ENCODE data around the gene SPRR5. TPM values are rescaled to one million over a fixed set of nuclear protein-coding genes. Genes with fewer than 3 reads are reported as not detected.

SPRR5 gene
- total RNA-seq, 1 experiment from 2014 or later: not detected

DNA sequence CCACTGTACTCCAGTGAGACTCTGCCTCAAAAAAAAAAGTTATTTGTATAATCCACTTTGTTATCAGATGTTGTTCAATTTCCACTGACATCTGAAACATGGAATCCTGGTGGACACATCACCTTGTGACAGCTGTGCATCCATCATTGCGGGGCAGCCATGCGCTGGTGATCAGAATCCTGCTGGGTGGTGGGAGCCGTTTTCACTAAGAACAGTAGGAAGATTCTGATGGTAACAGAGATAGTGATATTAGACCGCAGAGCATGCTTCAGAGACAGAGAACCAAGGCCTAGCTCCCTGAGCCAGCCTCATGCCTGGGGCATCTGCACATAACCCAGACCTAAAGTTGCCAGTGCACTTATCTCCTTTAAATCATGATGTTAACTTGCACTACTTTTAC lies 51.5 kb downstream of the SPRR5 start:
- H3K9ac ChIP-seq (ENCODE audit: low read length): no peak overlapping the region
- peaks cover 8% of the 10 kb centered on the region for H3K4me1 ChIP-seq (ENCODE audit: low read length)
- no peak overlapping the region for H2AFZ ChIP-seq (ENCODE audit: low read length)
- H3K27ac ChIP-seq (ENCODE audit: low read length): no peak overlapping the region
- no peaks in the 10 kb centered on the region for H3K36me3 ChIP-seq (ENCODE audit: insufficient read depth, low read length)
- H3K79me2 ChIP-seq (ENCODE audit: low read length): no peaks in the 10 kb centered on the region
- H3K4me2 ChIP-seq (ENCODE audit: low read depth, low read length, poor library complexity, severe bottlenecking): no peak overlapping the region
- H4K20me1 ChIP-seq (ENCODE audit: insufficient read depth, low read depth, low read length): no peaks in the 10 kb centered on the region
- DNase-seq: no peak
- no peak overlapping the region for H3K4me3 ChIP-seq (ENCODE audit: low read length)
- no peaks in the 10 kb centered on the region for H3K27me3 ChIP-seq (ENCODE audit: low read length)
- no peaks in the 10 kb centered on the region for H3K9me3 ChIP-seq (ENCODE audit: low read length)
- H3K9me2 ChIP-seq (replicated peaks; ENCODE audit: insufficient read depth, low read length): no peaks in the 10 kb centered on the region

Small RNA genes within 50 kb of the gene (small RNA-seq; reads per million reads assigned to genes)
- gene SPRR1A: not detected

Other genes starting within 250 kb of the SPRR5 start
- not detected in 2 replicates for gene LCE2A, start 248.9 kb upstream of the SPRR5 start, total RNA-seq (2014; rRNA removed; shearing (Covaris generic); ENCODE audit: low replicate concordance)
- gene LCE4A, start 239.0 kb upstream of the SPRR5 start, total RNA-seq (2014; rRNA removed; shearing (Covaris generic); ENCODE audit: low replicate concordance): not detected in 2 replicates
- gene KPRP, start 189.2 kb upstream of the SPRR5 start, total RNA-seq (2014; rRNA removed; shearing (Covaris generic); ENCODE audit: low replicate concordance): not detected in 2 replicates
- not detected in 2 replicates for gene LCE1F, start 172.1 kb upstream of the SPRR5 start, total RNA-seq (2014; rRNA removed; shearing (Covaris generic); ENCODE audit: low replicate concordance)
- not detected in 2 replicates for gene LCE1E, start 160.9 kb upstream of the SPRR5 start, total RNA-seq (2014; rRNA removed; shearing (Covaris generic); ENCODE audit: low replicate concordance)
- gene LCE1D, start 150.5 kb upstream of the SPRR5 start, total RNA-seq (2014; rRNA removed; shearing (Covaris generic); ENCODE audit: low replicate concordance): not detected in 2 replicates
- not detected in 2 replicates for gene LCE1C, start 140.6 kb upstream of the SPRR5 start, total RNA-seq (2014; rRNA removed; shearing (Covaris generic); ENCODE audit: low replicate concordance)
- not detected in 2 replicates for gene LCE1B, start 135.2 kb upstream of the SPRR5 start, total RNA-seq (2014; rRNA removed; shearing (Covaris generic); ENCODE audit: low replicate concordance)
- gene LCE1A, start 119.7 kb upstream of the SPRR5 start, total RNA-seq (2014; rRNA removed; shearing (Covaris generic); ENCODE audit: low replicate concordance): not detected in 2 replicates
- gene LCE6A, start 104.3 kb upstream of the SPRR5 start, total RNA-seq (2014; rRNA removed; shearing (Covaris generic); ENCODE audit: low replicate concordance): not detected in 2 replicates
- gene LCE7A, start 87.2 kb upstream of the SPRR5 start, total RNA-seq (2014; rRNA removed; shearing (Covaris generic); ENCODE audit: low replicate concordance): not detected in 2 replicates
- not detected in 2 replicates for gene SMCP, start 68.9 kb upstream of the SPRR5 start, total RNA-seq (2014; rRNA removed; shearing (Covaris generic); ENCODE audit: low replicate concordance)
- not detected in 2 replicates for gene IVL, start 38.7 kb upstream of the SPRR5 start, total RNA-seq (2014; rRNA removed; shearing (Covaris generic); ENCODE audit: low replicate concordance)
- not detected in 2 replicates for gene SPRR4, start 23.4 kb downstream of the SPRR5 start, total RNA-seq (2014; rRNA removed; shearing (Covaris generic); ENCODE audit: low replicate concordance)
- not detected in 2 replicates for gene SPRR1A, start 36.9 kb downstream of the SPRR5 start, total RNA-seq (2014; rRNA removed; shearing (Covaris generic); ENCODE audit: low replicate concordance)
- not detected in 2 replicates for gene SPRR3, start 54.5 kb downstream of the SPRR5 start, total RNA-seq (2014; rRNA removed; shearing (Covaris generic); ENCODE audit: low replicate concordance)
- gene SPRR1B, start 84.0 kb downstream of the SPRR5 start, total RNA-seq (2014; rRNA removed; shearing (Covaris generic); ENCODE audit: low replicate concordance): not detected in 2 replicates
- not detected in 2 replicates for gene SPRR2D, start 93.9 kb downstream of the SPRR5 start, total RNA-seq (2014; rRNA removed; shearing (Covaris generic); ENCODE audit: low replicate concordance)
- not detected in 2 replicates for gene SPRR2A, start 110.3 kb downstream of the SPRR5 start, total RNA-seq (2014; rRNA removed; shearing (Covaris generic); ENCODE audit: low replicate concordance)
- gene SPRR2B, start 124.4 kb downstream of the SPRR5 start, total RNA-seq (2014; rRNA removed; shearing (Covaris generic); ENCODE audit: low replicate concordance): not detected in 2 replicates
- gene SPRR2E, start 147.3 kb downstream of the SPRR5 start, total RNA-seq (2014; rRNA removed; shearing (Covaris generic); ENCODE audit: low replicate concordance): not detected in 2 replicates
- gene SPRR2F, start 166.3 kb downstream of the SPRR5 start, total RNA-seq (2014; rRNA removed; shearing (Covaris generic); ENCODE audit: low replicate concordance): not detected in 2 replicates
- not detected in 2 replicates for gene SPRR2G, start 203.7 kb downstream of the SPRR5 start, total RNA-seq (2014; rRNA removed; shearing (Covaris generic); ENCODE audit: low replicate concordance)